ENCODE data around the gene SCMH1.

SCMH1 gene

GRCh38 chr1:40987439-40988276, 254.4 kb downstream of the SCMH1 start:
- DNase-seq = no peak

GRCh38 chr1:40986956-40987355, 255.2 kb downstream of the SCMH1 start:
- DNase-seq = no peak

- no peak for DNase-seq
These were observed 255.8 kb downstream of the SCMH1 start for GRCh38 chr1:40986328-40986783.

GRCh38 chr1:40985875-40986274, 256.2 kb downstream of the SCMH1 start:
- no peak for DNase-seq

- DNase-seq = no peak
These were observed 256.9 kb downstream of the SCMH1 start for GRCh38 chr1:40985161-40985560.

- no peak for DNase-seq
These were observed 257.6 kb downstream of the SCMH1 start for GRCh38 chr1:40984531-40984930.

- no peak for DNase-seq
These were observed 258.0 kb downstream of the SCMH1 start for GRCh38 chr1:40984066-40984465.

- DNase-seq = no peak
These were observed 258.8 kb downstream of the SCMH1 start for GRCh38 chr1:40983286-40983685.

GRCh38 chr1:40982721-40983120, 259.4 kb downstream of the SCMH1 start:
- no peak for DNase-seq

GRCh38 chr1:40981691-40982448, 260.2 kb downstream of the SCMH1 start:
- no peak for DNase-seq

GRCh38 chr1:40980453-40981121, 261.5 kb downstream of the SCMH1 start:
- no peak for DNase-seq

- no peak for DNase-seq
These were observed 262.0 kb downstream of the SCMH1 start for GRCh38 chr1:40980068-40980452.

GRCh38 chr1:40979241-40980067, 262.7 kb downstream of the SCMH1 start, which contains the start of gene CTPS1:
CTPS1 (plus strand) TSS chr1:40979696; CDS start chr1:40983291, 3,595 bp downstream.
- DNase-seq = no peak

- DNase-seq = no peak
These were observed 263.2 kb downstream of the SCMH1 start for GRCh38 chr1:40978886-40979240.

- DNase-seq = no peak
These were observed 264.4 kb downstream of the SCMH1 start for GRCh38 chr1:40977716-40978115.

Data from cortex of kidney (tissue), 1 donor.